DOHH2 (cell line): ENCODE results near the gene OLFML1.

Experiments
- EZH2phosphoT487 ChIP-seq: fragments of 200-600 bp; sonication (generic); IDR thresholded peaks from 2 replicates; pipeline ENCODE4 v1.6.1; 2017; ENCODE audit warnings: borderline replicate concordance, mild to moderate bottlenecking, antibody characterized with exemption, low read length, moderate library complexity, mixed read lengths
- TF ChIP-seq, protein P1 (sequence below): fragments of 200-600 bp; sonication (generic); IDR thresholded peaks from one replicate; pipeline ENCODE4 v1.5.1; 2014; ENCODE audit warnings: antibody characterized with exemption, mild to moderate bottlenecking, low read depth, low read length; ENCODE audit not compliant: poor library complexity, severe bottlenecking

DNA sequence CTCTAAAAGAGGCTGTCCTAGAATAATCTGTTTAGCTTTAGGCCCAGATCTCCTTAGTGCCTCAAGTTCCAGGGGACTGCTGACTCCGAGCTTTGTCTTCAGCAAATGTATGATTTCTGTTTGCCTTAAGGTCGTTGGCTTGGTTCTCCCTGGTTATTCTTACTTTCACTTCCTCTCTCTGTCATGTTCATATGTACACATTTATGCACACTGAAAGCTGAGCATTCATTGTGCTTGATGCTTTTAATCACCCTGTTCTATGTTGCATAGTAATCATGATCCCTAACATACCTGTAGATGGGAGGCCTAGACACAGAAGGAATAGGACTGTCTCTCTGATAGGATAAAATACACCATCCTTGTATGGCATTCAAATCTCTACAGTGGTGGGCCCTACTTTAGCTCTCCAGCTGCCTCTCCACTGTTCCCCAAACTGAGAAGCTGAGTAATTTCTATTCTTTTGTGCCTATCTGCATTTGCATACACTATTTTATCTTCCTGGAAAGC lies 35.7 kb downstream of the OLFML1 start:
- TF ChIP-seq, protein P1, sequence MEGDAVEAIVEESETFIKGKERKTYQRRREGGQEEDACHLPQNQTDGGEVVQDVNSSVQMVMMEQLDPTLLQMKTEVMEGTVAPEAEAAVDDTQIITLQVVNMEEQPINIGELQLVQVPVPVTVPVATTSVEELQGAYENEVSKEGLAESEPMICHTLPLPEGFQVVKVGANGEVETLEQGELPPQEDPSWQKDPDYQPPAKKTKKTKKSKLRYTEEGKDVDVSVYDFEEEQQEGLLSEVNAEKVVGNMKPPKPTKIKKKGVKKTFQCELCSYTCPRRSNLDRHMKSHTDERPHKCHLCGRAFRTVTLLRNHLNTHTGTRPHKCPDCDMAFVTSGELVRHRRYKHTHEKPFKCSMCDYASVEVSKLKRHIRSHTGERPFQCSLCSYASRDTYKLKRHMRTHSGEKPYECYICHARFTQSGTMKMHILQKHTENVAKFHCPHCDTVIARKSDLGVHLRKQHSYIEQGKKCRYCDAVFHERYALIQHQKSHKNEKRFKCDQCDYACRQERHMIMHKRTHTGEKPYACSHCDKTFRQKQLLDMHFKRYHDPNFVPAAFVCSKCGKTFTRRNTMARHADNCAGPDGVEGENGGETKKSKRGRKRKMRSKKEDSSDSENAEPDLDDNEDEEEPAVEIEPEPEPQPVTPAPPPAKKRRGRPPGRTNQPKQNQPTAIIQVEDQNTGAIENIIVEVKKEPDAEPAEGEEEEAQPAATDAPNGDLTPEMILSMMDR = no peak
- no peak for TF ChIP-seq EZH2phosphoT487
